Measurements from ENCODE around the gene ERVK3-1. TPM values are rescaled to one million over a fixed set of nuclear protein-coding genes. Genes with fewer than 3 reads are reported as not detected.

The ERVK3-1 gene
- total RNA-seq, 2 donors from 2014 or later: 70.8 to 73.5 TPM

DNA sequence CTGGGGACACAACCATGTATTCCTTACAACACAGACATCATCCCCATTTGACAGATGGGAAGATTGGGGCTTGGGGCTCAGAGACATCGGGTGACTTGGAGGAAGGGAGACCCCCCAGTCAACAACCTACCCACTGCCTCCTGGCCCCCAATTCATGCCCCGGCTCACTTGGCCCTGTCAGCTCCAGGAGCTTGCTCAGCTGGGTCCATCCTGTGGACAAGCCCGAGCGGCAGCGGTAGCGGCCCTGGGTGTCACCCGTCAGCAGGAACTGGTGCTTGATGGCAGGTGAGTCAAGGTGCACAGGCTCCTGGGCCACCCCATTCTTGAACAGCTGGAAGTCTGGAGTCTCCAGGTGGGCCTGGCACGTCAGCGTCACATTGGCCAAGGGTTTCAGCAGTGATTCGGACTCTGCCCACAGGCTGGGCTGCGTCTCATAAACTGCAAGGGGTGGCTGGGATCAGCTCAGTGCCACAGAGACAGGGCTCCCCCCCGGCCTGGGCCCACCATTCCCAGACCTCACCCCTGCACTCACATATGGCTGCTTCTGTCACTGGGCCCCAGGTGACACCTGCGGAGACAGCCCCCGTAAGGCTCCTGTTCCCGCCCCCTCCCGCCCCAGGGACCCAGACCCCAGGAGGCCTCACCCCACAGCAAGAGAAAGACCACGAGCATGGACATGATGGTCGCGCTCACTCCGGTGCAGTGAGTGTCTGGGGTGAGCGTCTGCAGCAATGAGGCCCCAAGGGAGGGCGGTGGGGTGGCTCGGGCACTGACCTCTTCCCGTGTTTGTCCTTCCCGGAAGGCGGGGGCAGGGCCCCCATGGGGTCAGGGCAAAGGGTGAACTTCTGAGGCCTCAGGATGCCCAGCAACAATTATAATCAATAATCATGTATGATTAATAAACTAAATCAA is 47.8 kb downstream of the ERVK3-1 start, which contains the start of gene A1BG:
Gene A1BG (minus strand): TSS at position 733 of the 912 bp plus-strand sequence. CDS start 55 bp downstream, at position 678.
- ATAC-seq (replicated peaks in 1 of 2): no peak
- Mint-ChIP-seq H3K36me3 (ENCODE audit: insufficient read depth in 2 of 2) (peaks cover 2 to 4% of the 10 kb centered on the region in 2 donors), H3K4me3 (no peak within 1 kb of the TSS), H3K4me1 (ENCODE audit: low read depth) (peaks cover 20% of the 10 kb centered on the region), H3K27me3 (ENCODE audit: low read depth) (no peaks in the 10 kb centered on the region), H3K27ac (no peak within 1 kb of the TSS), H3K9me3 (no peaks in the 10 kb centered on the region)
- DNase-seq: no peak

GRCh38 chr19:58353717-58354477 is 48.7 kb downstream of the ERVK3-1 start:
- Mint-ChIP-seq H3K9me3 (no peaks in the 10 kb centered on the region), H3K4me3 (no peak overlapping the region), H3K4me1 (ENCODE audit: low read depth) (peaks cover 11% of the 10 kb centered on the region), H3K27ac (no peak overlapping the region), H3K27me3 (ENCODE audit: low read depth) (no peaks in the 10 kb centered on the region), H3K36me3 (ENCODE audit: insufficient read depth in 2 of 2) (peaks cover 2 to 4% of the 10 kb centered on the region in 2 donors)
- DNase-seq: no peak
- no peak for ATAC-seq (replicated peaks in 1 of 2)

GRCh38 chr19:58354478-58355030 is 49.4 kb downstream of the ERVK3-1 start:
- H3K4me3 Mint-ChIP-seq: no peak overlapping the region
- H3K27me3 Mint-ChIP-seq (ENCODE audit: low read depth): no peaks in the 10 kb centered on the region
- H3K4me1 Mint-ChIP-seq (ENCODE audit: low read depth): peaks cover 4% of the 10 kb centered on the region
- peaks cover 1 to 2% of the 10 kb centered on the region in 2 donors for H3K36me3 Mint-ChIP-seq (ENCODE audit: insufficient read depth in 2 of 2)
- no peak overlapping the region for H3K27ac Mint-ChIP-seq
- DNase-seq: no peak
- H3K9me3 Mint-ChIP-seq: no peaks in the 10 kb centered on the region
- ATAC-seq (replicated peaks in 1 of 2): no peak

DNA sequence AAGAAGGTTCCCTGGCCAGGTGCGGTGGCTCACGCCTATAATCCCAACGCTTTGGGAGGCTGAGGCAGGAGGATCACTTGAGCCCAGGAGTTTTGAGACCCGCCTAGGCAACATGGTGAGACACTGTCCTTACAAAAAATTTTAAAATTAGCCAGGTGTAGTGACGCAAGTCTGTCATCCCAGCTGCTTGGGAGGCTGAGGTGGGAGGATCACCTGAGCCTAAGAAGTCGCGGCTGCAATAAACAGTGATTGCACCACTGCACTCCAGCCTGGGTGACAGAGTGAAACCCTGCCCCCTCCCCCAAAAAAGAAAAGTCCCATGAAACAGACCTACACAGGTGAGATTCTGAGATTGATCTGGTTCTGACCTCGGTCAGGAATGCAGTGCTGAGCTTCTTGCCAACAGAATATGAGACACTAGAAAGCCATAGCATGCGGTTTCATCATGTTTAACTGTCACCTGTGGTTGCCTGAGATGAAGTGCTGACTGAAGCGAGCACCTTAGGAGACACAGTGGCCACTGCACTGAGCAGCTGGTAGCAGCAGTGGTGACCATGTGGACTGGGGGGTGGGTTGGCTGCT is 50.1 kb downstream of the ERVK3-1 start:
- ATAC-seq (replicated peaks in 1 of 2) (no peak), DNase-seq (no peak)
- no peak overlapping the region for H3K27ac Mint-ChIP-seq
- no peaks in the 10 kb centered on the region for H3K36me3 Mint-ChIP-seq (ENCODE audit: insufficient read depth in 2 of 2)
- H3K27me3 Mint-ChIP-seq (ENCODE audit: low read depth): no peaks in the 10 kb centered on the region
- peak overlapping the region in 1 of 2 donors; percentile 37 for H3K4me3 Mint-ChIP-seq
- no peaks in the 10 kb centered on the region for H3K9me3 Mint-ChIP-seq
- no peaks in the 10 kb centered on the region for H3K4me1 Mint-ChIP-seq (ENCODE audit: low read depth)

GRCh38 chr19:58355908-58356765 is 51.0 kb downstream of the ERVK3-1 start:
- H3K36me3 Mint-ChIP-seq (ENCODE audit: insufficient read depth in 2 of 2): no peaks in the 10 kb centered on the region
- DNase-seq (peak; percentile 38 to 42), ATAC-seq (replicated peaks in 1 of 2) (peak; percentile 63 to 71)
- no peaks in the 10 kb centered on the region for H3K27me3 Mint-ChIP-seq (ENCODE audit: low read depth)
- no peak overlapping the region for H3K27ac Mint-ChIP-seq
- peak overlapping the region; percentile 63 to 64 for H3K4me3 Mint-ChIP-seq
- no peaks in the 10 kb centered on the region for H3K9me3 Mint-ChIP-seq
- H3K4me1 Mint-ChIP-seq (ENCODE audit: low read depth): peaks cover 3% of the 10 kb centered on the region

DNA sequence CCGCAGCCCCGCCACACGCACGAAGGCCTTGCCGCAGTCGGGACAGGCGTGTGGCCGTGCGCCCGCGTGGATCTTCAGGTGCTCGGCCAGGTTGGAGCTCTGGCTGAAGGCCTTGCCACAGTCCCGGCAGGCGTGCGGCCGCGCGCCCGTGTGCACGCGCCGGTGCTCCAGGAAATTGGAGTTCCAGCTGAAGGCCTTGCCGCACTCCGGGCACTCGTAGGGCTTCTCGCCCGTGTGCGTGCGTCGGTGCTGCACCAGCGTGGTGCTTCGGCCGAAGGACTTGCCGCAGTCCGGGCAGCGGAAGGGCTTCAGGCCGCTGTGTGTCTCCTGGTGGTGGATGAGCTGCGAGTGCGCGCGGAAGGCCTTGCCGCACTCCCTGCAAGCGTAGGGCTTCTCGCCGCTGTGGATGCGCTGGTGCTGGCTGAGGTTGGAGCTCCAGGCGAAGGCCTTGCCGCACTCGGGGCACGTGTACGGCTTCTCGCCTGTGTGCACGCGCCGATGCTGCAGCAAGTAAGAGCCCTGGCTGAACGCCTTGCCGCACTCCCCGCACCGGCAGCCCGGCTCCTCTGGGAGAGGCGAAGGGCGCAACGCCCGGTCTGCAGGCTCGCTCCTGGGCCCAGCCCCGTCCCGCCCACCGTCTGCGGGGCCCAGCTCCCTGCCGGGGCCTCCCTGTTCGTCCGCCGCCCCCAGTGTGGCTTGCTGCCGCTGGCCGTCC is 51.7 kb downstream of the ERVK3-1 start:
- Mint-ChIP-seq H3K9me3 (no peaks in the 10 kb centered on the region), H3K36me3 (ENCODE audit: insufficient read depth in 2 of 2) (no peaks in the 10 kb centered on the region), H3K27me3 (ENCODE audit: low read depth) (no peaks in the 10 kb centered on the region), H3K4me1 (ENCODE audit: low read depth) (peaks cover 11% of the 10 kb centered on the region), H3K27ac (no peak overlapping the region), H3K4me3 (peak overlapping the region; percentile 63 to 64)
- ATAC-seq (replicated peaks in 1 of 2) (no peak), DNase-seq (no peak)

GRCh38 chr19:58357481-58358145 is 52.4 kb downstream of the ERVK3-1 start:
- ATAC-seq (replicated peaks in 1 of 2) (no peak), DNase-seq (no peak)
- Mint-ChIP-seq H3K27ac (no peak overlapping the region), H3K4me3 (peak overlapping the region in 1 of 2 donors; percentile 37), H3K36me3 (ENCODE audit: insufficient read depth in 2 of 2) (peaks cover 0 to 1% of the 10 kb centered on the region in 2 donors), H3K4me1 (ENCODE audit: low read depth) (peaks cover 14% of the 10 kb centered on the region), H3K27me3 (ENCODE audit: low read depth) (no peaks in the 10 kb centered on the region), H3K9me3 (no peaks in the 10 kb centered on the region)

GRCh38 chr19:58361900-58362271 is 56.7 kb downstream of the ERVK3-1 start:
- no peaks in the 10 kb centered on the region for H3K9me3 Mint-ChIP-seq
- DNase-seq (peak; percentile 65 to 73), ATAC-seq (replicated peaks in 1 of 2) (peak; percentile 26 to 41)
- peaks cover 0 to 1% of the 10 kb centered on the region in 2 donors for H3K36me3 Mint-ChIP-seq (ENCODE audit: insufficient read depth in 2 of 2)
- peaks cover 19% of the 10 kb centered on the region for H3K4me1 Mint-ChIP-seq (ENCODE audit: low read depth)
- H3K4me3 Mint-ChIP-seq: peak overlapping the region; percentile 92 to 99
- peak overlapping the region; percentile 91 for H3K27ac Mint-ChIP-seq
- no peaks in the 10 kb centered on the region for H3K27me3 Mint-ChIP-seq (ENCODE audit: low read depth)

- no peaks in the 10 kb centered on the region for H3K9me3 Mint-ChIP-seq
- H3K27me3 Mint-ChIP-seq (ENCODE audit: low read depth): no peaks in the 10 kb centered on the region
- DNase-seq (peak; percentile 97 to 98), ATAC-seq (replicated peaks in 1 of 2) (peak; percentile 92 to 94)
- peak within 1 kb of the TSS; percentile 92 to 99 for H3K4me3 Mint-ChIP-seq
- peaks cover 0 to 1% of the 10 kb centered on the region in 2 donors for H3K36me3 Mint-ChIP-seq (ENCODE audit: insufficient read depth in 2 of 2)
- H3K27ac Mint-ChIP-seq: peak within 1 kb of the TSS; percentile 97
- peaks cover 19% of the 10 kb centered on the region for H3K4me1 Mint-ChIP-seq (ENCODE audit: low read depth)
Observed at GRCh38 chr19:58362272-58362994, 57.3 kb downstream of the ERVK3-1 start, which contains the start of gene ZNF497. Gene ZNF497 (minus strand): TSS chr19:58362751. CDS start chr19:58357635, 5,116 bp downstream.

- H3K4me1 Mint-ChIP-seq (ENCODE audit: low read depth): peaks cover 19% of the 10 kb centered on the region
- no peaks in the 10 kb centered on the region for H3K9me3 Mint-ChIP-seq
- ATAC-seq (replicated peaks in 1 of 2) (no peak), DNase-seq (no peak)
- H3K27ac Mint-ChIP-seq: no peak overlapping the region
- H3K36me3 Mint-ChIP-seq (ENCODE audit: insufficient read depth in 2 of 2): peaks cover 0 to 1% of the 10 kb centered on the region in 2 donors
- H3K4me3 Mint-ChIP-seq: no peak overlapping the region
- H3K27me3 Mint-ChIP-seq (ENCODE audit: low read depth): no peaks in the 10 kb centered on the region
Observed at GRCh38 chr19:58364146-58364545, 59.0 kb downstream of the ERVK3-1 start.

Measured in activated T-cell treated with anti-CD3 and anti-CD28 coated beads, Interleukin-2, amount 50 U/mL, for 72 hours (primary cell).